GM21390 (cell line): Measurements from ENCODE around the gene GSTP1.
"Not testable (repeated sequence)": the region's sequence is repeated elsewhere in the genome, so short reads cannot be mapped to it uniquely, and the experiment has no call there.

Source experiments
- ATAC-seq: cut with Tn5 transposase; IDR thresholded peaks from one replicate; pipeline ENCODE4 v1.9.1; 2021; ENCODE audit not compliant: unreplicated experiment

GSTP1 gene

GRCh38 chr11:67562963-67563704 lies 20.5 kb upstream of the GSTP1 start:
- ATAC-seq, result no peak

GRCh38 chr11:67563705-67564114 lies 19.9 kb upstream of the GSTP1 start:
- ATAC-seq, result not testable (repeated sequence)

GRCh38 chr11:67564230-67564629 lies 19.4 kb upstream of the GSTP1 start:
- ATAC-seq, result no peak

GRCh38 chr11:67571443-67571842 lies 12.2 kb upstream of the GSTP1 start:
- no peak for ATAC-seq

- no peak for ATAC-seq
These were observed 11.3 kb upstream of the GSTP1 start for GRCh38 chr11:67572305-67572704.

GRCh38 chr11:67572747-67573419 lies 10.7 kb upstream of the GSTP1 start:
- no peak for ATAC-seq

GRCh38 chr11:67574938-67575337 lies 8.7 kb upstream of the GSTP1 start:
- ATAC-seq, result no peak

GRCh38 chr11:67576735-67577475 lies 6.7 kb upstream of the GSTP1 start:
- no peak for ATAC-seq

GRCh38 chr11:67577951-67578350 lies 5.7 kb upstream of the GSTP1 start:
- no peak for ATAC-seq

GRCh38 chr11:67581469-67581868 lies 2.1 kb upstream of the GSTP1 start:
- ATAC-seq, result no peak

GRCh38 chr11:67582011-67582410 lies 1.6 kb upstream of the GSTP1 start:
- ATAC-seq, result no peak

GRCh38 chr11:67584205-67584880 lies 731 bp downstream of the GSTP1 start:
- no peak for ATAC-seq

GRCh38 chr11:67584881-67585873 lies 1.6 kb downstream of the GSTP1 start:
- no peak for ATAC-seq

- no peak for ATAC-seq
These were observed 2.3 kb downstream of the GSTP1 start for GRCh38 chr11:67585911-67586310.

- ATAC-seq, result no peak
These were observed 3.1 kb downstream of the GSTP1 start for GRCh38 chr11:67586568-67587250.

GRCh38 chr11:67588136-67588503 lies 4.5 kb downstream of the GSTP1 start:
- ATAC-seq, result peak; percentile 21

GRCh38 chr11:67588899-67589415 lies 5.3 kb downstream of the GSTP1 start:
- ATAC-seq, result not testable (repeated sequence)

- ATAC-seq, result no peak
These were observed 9.4 kb downstream of the GSTP1 start for GRCh38 chr11:67592880-67593564.

GRCh38 chr11:67593565-67593905 lies 9.9 kb downstream of the GSTP1 start:
- no peak for ATAC-seq
